Loucy (cell line): ENCODE data around the gene GPR39.

ENCODE experiments used
- H2AFZ ChIP-seq: fragments of 200-600 bp; sonication (generic); 2 replicates; pipeline ENCODE4 v1.6.0; 2016; ENCODE audit warnings: antibody characterized with exemption, mild to moderate bottlenecking, low read length, moderate library complexity
- H3F3A ChIP-seq: fragments of 200-600 bp; 2 replicates; pipeline ENCODE4 v1.6.0; 2016; ENCODE audit warnings: antibody characterized with exemption, low read depth, mild to moderate bottlenecking
- H3K27me3 ChIP-seq: fragments of 200-600 bp; sonication (generic); 2 replicates; pipeline ENCODE4 v1.6.1; 2014; ENCODE audit warnings: low read length, mild to moderate bottlenecking; ENCODE audit not compliant: insufficient read depth, poor library complexity, severe bottlenecking
- H3K36me3 ChIP-seq: fragments of 200-600 bp; sonication (generic); 2 replicates; pipeline ENCODE4 v1.6.1; 2016; ENCODE audit warnings: low read length; ENCODE audit not compliant: insufficient read depth
- H3K4me1 ChIP-seq: fragments of 200-600 bp; sonication (generic); 2 replicates; pipeline ENCODE4 v1.5.1; 2014; ENCODE audit warnings: low read length, mild to moderate bottlenecking; ENCODE audit not compliant: insufficient read depth, poor library complexity, severe bottlenecking
- H3K4me2 ChIP-seq: fragments of 200-600 bp; sonication (generic); 2 replicates; pipeline ENCODE4 v1.6.0; 2014; ENCODE audit warnings: antibody characterized with exemption, low read length, low read depth, mild to moderate bottlenecking; ENCODE audit not compliant: poor library complexity, severe bottlenecking
- H3K4me3 ChIP-seq: fragments of 200-600 bp; sonication (generic); 2 replicates; pipeline ENCODE4 v1.5.1; 2014; ENCODE audit warnings: low read length, mild to moderate bottlenecking, mixed read lengths; ENCODE audit not compliant: poor library complexity, severe bottlenecking
- H3K79me2 ChIP-seq: fragments of 200-600 bp; sonication (generic); 2 replicates; pipeline ENCODE4 v1.6.1; 2014; ENCODE audit warnings: low read length; ENCODE audit not compliant: insufficient read depth
- H3K9ac ChIP-seq: fragments of 200-600 bp; sonication (generic); 2 replicates; pipeline ENCODE4 v1.6.0; 2014; ENCODE audit warnings: mild to moderate bottlenecking, low read depth, low read length, moderate library complexity; ENCODE audit not compliant: poor library complexity, severe bottlenecking
- H3K9me2 ChIP-seq: fragments of 200-600 bp; sonication (generic); replicated peaks from 2 replicates; pipeline ENCODE4 v1.6.1; 2016; ENCODE audit warnings: low read depth, low read length, mixed read lengths
- H3K9me3 ChIP-seq: fragments of 200-600 bp; sonication (generic); 2 replicates; pipeline ENCODE4 v1.6.1; 2014; ENCODE audit warnings: mild to moderate bottlenecking, antibody characterized with exemption, low read length, low read depth; ENCODE audit not compliant: insufficient read depth
- H4K20me1 ChIP-seq: fragments of 200-600 bp; sonication (generic); 2 replicates; pipeline ENCODE4 v1.6.0; 2014; ENCODE audit warnings: antibody characterized with exemption, low read length, mild to moderate bottlenecking; ENCODE audit not compliant: insufficient read depth, poor library complexity, severe bottlenecking
- CTCF ChIP-seq: fragments of 200-600 bp; sonication (generic); conservative IDR thresholded peaks from 2 replicates; pipeline ENCODE4 v1.5.1; 2014; ENCODE audit warnings: mild to moderate bottlenecking, antibody characterized with exemption, low read length
- EZH2phosphoT487 ChIP-seq: fragments of 200-600 bp; IDR thresholded peaks from 2 replicates; pipeline ENCODE4 v1.6.1; 2018; ENCODE audit warnings: antibody characterized with exemption, mild to moderate bottlenecking, moderate library complexity, borderline replicate concordance

GPR39 gene

GRCh38 chr2:132416723-132417395 lies at the start of gene GPR39:
Gene GPR39 (plus strand): TSS chr2:132416805.
- Histone ChIP-seq H3K9me2 (no peaks in the 10 kb centered on the region), H3F3A (no peaks in the 10 kb centered on the region), H3K4me2 (no peak within 1 kb of the TSS), H4K20me1 (no peaks in the 10 kb centered on the region), H3K79me2 (no peaks in the 10 kb centered on the region), H3K4me3 (no peak within 1 kb of the TSS), H3K4me1 (no peaks in the 10 kb centered on the region), H3K9me3 (peaks cover 5% of the 10 kb centered on the region; the same call in 1 of the 2 replicates), H3K9ac (no peak within 1 kb of the TSS), H2AFZ (no peak within 1 kb of the TSS), H3K36me3 (no peaks in the 10 kb centered on the region), H3K27me3 (no peaks in the 10 kb centered on the region)
- TF ChIP-seq EZH2phosphoT487 (no peak), CTCF (no peak)

- Histone ChIP-seq H3K9me3 (0 out of 2 replicates have a peak, but pooled peaks cover 2% of the 10 kb centered on the region), H3K9me2 (no peaks in the 10 kb centered on the region), H3K36me3 (no peaks in the 10 kb centered on the region), H3K4me1 (no peaks in the 10 kb centered on the region), H3K79me2 (no peaks in the 10 kb centered on the region), H3K27me3 (no peaks in the 10 kb centered on the region), H3K9ac (no peak overlapping the region), H2AFZ (no peak overlapping the region), H3K4me3 (no peak overlapping the region), H3K4me2 (no peak overlapping the region), H3F3A (no peaks in the 10 kb centered on the region), H4K20me1 (no peaks in the 10 kb centered on the region)
- TF ChIP-seq CTCF (no peak), EZH2phosphoT487 (no peak)
Observed at GRCh38 chr2:132368191-132368590, 48.4 kb upstream of the GPR39 start.

- no peaks in the 10 kb centered on the region for H3K9me2 ChIP-seq
- no peaks in the 10 kb centered on the region for H3K36me3 ChIP-seq
- H3K27me3 ChIP-seq = no peaks in the 10 kb centered on the region
- TF ChIP-seq CTCF = no peak
- TF ChIP-seq EZH2phosphoT487 = no peak
- H4K20me1 ChIP-seq = no peaks in the 10 kb centered on the region
- no peak overlapping the region for H2AFZ ChIP-seq
- no peaks in the 10 kb centered on the region for H3K79me2 ChIP-seq
- H3K4me1 ChIP-seq = no peaks in the 10 kb centered on the region
- H3F3A ChIP-seq = no peaks in the 10 kb centered on the region
- no peak overlapping the region for H3K9ac ChIP-seq
- H3K4me3 ChIP-seq = no peak overlapping the region
- H3K9me3 ChIP-seq = 0 out of 2 replicates have a peak, but pooled peaks cover 2% of the 10 kb centered on the region
- no peak overlapping the region for H3K4me2 ChIP-seq
Observed at GRCh38 chr2:132372276-132372675, 44.3 kb upstream of the GPR39 start.
